GM18502 (cell line): ENCODE results near the gene TNS1.

Experiments
- ATAC-seq: cut with Tn5 transposase; IDR thresholded peaks from one replicate; pipeline ENCODE4 v1.9.1; 2021; ENCODE audit warnings: mild to moderate bottlenecking; ENCODE audit not compliant: unreplicated experiment, poor library complexity

Gene TNS1

DNA sequence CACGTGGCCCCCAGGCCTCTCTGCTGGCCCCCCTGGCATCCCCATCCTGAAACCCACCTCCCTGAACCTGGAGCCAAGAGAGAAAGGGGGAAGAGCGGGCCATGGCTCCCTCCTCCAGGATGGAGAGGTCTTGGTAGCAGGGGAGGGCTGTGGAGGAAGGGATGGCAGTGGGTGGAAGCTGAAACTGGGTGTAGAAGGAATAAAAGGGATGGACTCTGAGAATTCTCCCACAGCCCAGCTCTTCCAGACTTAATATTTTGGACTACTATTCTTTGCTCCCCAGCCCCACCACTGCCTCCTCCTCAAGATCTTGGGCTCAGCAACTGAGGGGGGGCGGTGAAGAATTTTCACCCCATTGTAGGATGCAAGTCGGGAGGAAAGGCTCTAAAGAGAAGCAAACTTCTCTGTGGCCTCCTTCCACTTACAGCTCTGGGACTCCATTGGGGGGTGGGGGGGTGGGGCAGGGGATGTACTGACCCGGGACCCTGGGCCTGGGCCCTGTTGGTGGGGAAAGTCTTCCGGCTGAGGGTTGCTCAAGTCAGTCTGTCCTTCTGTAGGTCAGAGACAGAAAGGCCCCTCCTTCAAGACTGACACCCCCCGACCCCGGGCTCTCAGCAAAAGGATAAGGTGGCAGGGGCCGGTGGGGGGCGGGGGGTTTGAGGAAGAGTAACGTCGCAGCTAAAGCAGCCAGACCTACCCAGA lies 501 bp downstream of the TNS1 start:
- ATAC-seq, result no peak

DNA sequence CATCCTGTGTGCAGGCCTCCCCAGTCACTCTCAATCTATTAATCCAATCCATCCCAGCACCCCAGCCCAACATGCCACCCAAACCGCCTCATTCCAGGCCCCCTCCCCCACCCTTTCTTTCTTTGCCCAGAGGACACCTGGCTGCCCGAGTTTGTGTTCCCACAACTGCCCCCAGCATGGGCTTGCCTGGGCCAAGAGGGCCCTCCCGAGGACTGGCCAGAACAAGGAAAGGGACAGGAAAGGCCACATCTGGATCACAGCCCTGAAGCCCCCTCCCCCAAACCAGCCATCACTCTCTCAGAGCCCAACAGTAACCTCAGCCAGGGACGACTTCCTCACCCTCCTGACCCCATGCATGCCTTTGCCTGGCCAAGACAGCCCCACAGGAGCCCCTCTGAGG lies 1.2 kb downstream of the TNS1 start:
- no peak for ATAC-seq

DNA sequence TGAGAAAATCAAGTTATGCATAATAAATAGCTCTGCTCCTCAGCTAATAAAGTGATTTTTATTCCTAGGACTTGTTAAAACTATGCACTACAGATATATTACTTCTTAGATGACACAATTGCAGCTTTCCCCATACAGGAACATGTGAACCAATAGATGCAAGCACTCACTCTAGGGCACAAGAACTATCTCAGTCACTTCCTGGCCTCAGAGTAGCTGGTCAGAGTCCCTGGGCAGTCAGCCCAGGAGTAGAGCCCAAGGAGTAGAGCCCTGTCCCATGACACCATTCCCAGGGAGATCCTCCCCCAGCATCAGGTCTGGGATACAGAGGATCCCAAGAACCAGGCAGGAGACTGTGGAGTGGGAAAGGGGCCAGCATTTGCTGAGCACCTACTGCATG lies 2.7 kb downstream of the TNS1 start:
- no peak for ATAC-seq

DNA sequence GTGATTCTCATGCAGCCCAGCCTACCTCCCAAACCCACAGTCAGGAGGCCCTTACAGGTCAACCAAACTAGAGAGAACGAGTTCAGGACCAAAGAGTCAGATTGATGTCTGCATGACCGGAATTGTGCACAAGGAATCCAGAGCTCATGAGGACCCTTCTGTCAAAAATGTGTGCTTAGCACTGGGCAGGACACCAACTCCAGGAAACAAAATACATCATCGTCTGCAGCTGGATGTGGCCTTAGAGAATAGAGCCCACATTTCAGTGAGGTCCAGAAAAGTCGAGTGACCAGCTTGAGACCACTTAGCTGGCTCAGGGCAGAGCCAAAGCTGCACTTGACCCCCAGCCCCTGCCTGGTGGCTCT lies 3.2 kb downstream of the TNS1 start:
- no peak for ATAC-seq

DNA sequence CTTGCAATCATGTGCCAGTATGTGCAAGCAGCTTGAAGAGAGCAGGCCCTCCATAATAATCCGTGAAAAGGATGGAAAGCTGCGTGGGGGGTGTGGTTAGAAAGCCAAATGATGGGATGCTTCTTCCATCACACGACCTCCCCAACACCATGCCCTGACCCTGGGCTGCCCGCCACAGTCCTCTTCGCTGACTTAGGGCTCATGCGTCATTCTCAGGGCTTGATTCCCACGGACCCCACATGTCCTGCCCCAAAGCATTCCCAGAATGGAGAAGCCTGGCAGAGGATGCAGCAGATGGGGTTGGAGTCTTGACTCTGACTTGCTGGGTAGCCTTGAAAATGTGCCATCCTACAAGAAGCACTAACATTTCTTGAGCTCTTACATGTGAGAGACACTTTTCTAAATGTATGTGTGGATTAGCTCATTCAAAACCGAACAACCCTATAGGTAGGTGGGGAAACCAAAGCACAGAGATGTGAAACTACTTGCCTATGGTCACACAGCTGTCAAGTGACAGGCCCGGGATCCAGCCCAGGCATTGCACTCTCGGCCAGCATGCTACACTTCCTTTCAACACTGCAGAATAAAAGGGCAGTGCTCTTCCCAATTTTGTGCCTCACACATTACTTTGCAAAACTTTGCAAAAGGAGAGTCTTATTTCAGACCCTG lies 3.7 kb downstream of the TNS1 start:
- ATAC-seq, result no peak

DNA sequence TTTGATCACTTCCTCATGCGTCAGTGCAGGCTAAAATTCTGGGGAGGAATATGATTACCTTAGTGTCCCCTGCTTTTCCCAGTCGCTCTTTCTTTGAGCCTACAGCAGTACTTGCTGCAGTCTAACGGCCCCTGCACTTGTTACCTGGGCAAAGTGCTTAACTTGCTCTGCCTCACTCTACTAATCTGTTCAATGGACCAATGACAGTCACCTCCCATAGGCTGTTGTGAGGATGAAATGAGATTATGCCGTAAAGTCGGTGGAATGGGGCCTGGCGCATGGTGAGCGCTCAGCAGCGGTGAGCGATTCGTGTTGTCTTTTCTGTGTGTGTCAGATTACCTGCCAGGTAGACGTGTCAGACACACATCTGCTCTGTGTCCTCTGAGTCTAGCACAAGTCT lies 5.3 kb downstream of the TNS1 start:
- ATAC-seq, result no peak

DNA sequence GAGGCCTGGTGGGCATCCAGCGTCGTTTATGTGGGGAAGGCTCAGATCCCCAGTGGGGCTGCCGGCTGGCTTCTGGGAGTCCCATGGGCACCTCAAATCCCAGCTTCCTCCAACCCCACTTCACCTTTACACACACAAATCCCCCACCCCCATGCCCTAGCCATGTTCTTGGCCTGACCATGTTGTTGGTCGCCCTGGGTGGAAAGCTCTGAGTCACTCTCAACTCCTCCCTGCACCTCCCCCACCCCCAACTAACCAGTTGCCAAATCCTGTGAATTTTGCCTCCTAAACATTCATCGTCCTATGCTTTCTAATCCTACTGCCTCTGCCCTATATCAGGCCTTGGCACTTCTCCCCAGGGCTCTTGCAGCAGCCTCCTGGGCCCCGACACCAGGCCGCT lies 6.4 kb downstream of the TNS1 start:
- ATAC-seq, result no peak

DNA sequence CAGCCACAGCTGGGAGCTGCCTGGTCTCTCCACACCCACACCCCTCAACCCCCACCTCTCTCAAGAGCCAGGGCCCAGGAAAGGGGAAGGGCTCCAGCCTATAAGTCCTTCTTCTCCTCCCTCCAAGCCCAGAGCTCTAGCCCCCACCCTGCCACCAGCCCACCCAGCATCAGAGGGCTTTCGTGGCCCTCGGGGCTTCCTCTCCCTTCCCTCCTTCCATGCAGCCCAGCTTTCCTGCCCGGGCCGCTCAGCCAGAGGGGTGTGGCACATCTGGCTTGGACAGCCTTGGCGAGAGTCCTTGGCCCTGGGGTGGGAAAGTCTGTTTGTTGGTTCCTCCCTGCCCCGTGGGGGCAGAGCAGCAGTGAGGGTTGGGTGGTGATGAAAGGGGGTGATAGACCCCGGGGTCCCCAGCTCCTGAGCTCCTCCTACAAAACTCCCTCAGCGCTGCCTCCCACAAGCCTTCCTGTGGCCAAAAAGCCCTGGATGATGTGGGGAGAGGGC lies 7.0 kb downstream of the TNS1 start:
- no peak for ATAC-seq

DNA sequence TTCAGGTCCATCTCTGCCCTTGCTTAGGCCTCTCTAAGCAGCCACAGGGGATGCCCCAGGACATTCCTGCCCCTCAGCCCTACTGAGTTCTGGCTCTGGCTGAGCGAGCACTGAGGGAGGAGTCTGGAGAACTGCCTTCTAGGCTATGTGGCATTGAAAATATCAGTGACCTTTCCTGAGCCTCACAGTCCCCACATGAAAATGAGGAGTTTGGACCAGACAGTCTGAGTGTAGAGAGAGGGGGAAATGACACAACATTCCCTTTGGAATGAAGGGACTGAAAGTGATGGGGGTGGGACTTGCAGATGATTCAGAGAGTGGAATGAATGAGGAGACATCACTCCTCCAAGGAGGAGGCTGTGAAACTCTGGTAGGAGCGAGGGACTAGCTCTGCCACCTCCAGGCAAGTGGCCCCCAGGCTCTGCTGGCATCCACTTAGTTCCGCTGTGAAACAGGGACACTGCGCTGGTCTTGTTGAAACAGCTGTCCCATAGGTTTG lies 8.0 kb downstream of the TNS1 start:
- ATAC-seq, result no peak

DNA sequence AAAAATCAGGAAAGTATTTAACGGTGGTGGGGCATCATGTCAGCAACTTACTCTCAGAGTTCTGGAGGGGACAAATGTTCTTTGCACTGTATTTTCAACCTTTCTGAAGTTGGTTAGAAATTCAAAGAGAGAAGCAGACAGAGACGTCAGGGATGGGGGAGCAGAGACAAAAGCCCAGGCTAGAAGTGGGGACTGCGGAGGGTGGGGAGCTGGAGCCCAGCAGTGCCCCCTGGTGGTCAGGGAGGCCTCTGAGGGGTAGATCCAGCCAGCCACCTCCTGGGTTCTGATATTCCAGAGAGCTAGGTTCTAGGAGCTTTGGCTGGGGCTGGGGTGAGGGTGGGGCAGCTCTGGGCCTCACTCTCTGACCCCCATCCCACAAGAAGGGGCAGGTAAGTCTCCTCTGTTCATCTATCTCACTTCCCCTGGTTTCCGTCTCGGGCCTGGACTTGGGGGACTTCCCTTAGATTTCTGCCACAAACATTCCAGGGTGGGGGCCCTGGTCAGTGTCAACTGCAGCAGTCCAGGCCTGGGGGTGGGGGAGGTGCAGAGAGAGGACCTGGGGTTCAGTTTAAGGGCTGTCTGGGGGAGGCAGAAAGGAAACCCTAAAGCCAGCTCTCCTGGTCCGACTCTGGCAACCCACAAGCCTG lies 8.9 kb downstream of the TNS1 start:
- no peak for ATAC-seq

DNA sequence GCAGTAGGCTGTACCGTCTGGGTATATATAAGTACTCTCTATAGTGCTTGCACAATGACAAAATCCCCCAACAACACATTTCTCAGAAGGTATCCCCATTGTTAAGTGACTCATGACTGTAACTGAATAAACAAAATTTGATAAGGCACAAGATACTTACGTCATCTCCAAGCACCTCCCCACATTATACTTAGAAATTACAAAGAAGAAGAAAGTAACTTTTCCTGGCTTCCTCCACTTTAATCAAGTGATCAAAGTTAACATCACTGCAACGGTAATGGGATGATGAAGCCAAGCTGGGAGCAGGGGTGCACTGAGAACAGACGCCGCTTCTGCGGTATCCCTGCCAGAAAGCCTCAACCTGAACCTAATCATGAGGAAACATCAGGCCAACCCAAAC lies 9.7 kb downstream of the TNS1 start:
- ATAC-seq, result no peak

DNA sequence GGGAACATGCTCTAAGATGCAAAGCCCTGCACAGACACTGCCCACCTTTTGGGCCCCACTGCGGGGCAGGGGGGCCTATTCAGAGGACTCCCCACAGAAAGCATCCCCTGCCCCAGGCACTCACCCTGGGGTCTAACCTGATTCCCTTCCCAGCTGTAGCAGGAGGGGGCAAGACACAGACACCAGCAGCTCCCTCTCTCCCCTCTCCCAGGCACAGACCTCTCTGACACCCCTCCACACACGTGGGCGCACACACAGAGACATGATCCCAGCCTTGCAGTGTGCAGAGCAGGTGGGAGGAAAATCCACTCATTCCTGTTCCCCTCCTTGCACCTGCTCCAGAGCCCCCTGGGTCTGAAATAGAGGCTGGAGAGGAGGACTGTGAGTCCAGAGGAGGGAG lies 10.7 kb downstream of the TNS1 start:
- ATAC-seq, result no peak

DNA sequence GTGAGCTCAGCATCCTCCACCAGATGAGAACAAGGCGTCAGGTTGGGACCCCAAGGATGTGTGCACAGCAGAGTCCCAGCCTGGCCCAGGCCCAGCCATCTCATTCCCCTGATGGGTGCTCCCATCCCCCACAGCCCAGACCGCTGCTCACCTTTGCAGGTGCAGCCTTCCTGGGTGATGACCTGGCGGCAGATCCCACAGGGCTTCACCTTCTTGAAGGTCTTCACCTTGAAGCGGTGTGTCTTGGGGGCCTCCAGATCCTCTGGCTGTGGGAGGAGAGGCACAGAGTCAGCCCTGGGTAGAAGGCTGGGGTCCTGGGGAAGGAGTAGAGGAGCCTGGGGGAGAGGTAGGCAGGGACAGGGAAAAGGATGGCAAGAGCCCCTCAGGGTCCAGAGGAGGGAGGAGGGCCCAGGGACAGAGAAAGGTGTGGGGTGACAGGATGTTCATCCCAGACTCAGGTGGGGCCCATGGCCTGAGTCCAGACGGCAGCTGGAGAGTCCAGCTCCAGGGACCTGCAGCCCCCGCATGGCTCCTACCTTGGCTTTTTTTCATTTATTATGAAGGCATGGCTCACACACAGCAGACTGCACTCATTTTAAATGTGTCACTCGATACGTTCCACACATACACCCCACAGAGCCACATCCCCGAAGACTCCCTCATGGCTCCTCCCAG lies 11.9 kb downstream of the TNS1 start:
- no peak for ATAC-seq

DNA sequence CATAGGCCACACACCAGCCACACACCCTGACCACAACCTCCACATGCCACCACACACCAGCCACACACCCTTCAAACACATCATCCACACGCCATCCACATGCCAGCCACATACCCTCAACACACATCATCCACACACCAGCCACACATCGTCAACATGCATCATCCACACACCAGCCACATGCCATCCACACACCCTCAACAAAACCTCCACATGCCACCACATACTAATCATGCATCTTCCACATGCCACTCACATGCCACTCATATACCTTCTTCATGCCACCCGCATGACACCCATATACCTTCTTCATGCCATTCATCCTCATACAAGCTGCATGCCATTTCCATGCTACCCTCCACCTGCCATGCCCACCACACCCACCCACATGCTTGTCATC lies 12.4 kb downstream of the TNS1 start:
- no peak for ATAC-seq

DNA sequence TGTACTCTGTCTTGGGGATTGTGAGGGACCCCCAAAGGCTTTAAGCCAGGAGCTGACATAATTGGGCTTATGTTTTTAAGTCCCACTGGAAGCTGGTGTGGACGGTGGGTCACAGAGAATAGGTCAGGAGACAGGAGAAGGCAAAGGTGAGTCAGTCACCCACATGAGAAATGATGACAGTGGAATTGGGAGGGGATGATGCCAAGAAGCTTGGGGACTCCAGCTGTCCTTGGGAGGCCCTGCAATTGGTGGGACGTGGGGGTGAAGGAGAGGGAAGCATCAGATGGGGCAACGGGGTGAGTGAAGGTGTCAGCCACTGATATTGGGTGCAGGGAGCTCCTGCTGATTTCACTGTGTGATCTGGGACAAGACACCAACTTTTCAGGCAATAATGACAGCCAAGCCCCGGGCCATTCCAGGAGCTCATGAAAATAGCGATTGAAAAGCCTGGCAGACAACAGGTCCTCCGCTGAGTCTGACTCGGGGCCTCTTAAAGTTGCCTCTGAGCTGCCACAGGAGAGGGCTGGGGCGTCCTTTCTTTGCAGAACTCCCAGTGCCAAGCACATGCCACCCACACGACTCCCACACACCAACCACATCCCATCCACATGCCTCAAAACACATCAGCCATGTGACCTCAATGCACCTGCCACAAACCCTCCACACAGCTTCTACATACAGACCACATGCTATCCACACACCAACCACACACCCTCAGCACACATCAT lies 13.4 kb downstream of the TNS1 start:
- no peak for ATAC-seq

DNA sequence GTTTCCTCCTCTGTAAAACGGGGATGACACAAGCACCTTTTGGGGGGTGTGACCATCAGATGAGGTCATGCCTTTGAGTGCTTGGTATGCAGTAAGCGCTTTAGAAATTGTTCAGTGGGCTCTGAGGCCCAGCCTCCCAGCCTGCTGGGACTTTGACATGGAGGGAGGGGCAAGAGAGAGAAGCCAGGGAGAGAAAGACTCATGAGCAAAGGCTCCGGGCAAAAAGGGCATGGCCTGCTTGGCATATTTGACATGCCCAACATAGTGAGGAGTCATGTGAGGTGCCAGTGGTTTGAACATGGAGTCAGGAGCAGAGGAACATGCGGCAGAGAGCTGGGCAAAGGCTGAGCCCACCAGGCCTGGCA lies 14.0 kb downstream of the TNS1 start:
- ATAC-seq, result no peak

DNA sequence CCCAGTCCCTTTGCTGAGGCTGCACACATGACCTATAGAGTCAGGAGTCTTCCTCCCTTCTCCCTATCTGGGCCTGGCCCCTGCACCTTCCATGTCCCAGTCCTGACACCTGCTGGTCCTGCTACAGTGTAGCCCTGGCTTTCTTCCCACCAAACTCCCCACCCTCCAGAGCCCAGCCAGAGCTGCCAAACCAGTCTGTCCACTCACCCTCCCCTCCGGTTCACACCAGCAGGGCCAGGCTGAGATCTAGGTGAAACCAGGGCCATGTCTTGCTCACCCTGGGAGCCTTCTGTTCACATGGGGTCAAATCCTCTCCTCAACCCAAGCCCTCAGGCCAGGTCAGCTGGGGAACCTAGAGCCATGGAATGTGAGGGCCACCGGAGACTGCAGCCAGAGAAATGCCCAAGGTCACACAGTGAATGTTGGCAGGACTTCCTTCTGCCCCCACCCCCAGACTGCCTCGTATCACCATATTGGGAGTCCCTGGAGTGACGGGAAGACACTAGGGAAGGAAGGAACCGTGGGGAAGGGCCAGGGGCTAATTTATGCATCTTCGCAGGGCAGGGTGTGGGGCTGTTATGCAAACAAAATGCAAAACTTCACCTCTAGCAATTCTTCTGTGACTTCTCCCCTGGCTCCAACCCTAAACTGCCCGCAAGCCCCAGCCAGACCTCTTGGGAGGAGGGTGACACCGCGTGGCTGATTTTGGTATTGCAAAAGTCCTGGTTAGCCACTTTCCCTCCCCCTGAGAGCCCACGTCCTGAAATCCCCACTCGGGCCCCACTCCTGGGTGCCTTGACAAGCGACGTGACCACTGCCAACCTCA lies 14.6 kb downstream of the TNS1 start:
- peak; percentile 59 for ATAC-seq

DNA sequence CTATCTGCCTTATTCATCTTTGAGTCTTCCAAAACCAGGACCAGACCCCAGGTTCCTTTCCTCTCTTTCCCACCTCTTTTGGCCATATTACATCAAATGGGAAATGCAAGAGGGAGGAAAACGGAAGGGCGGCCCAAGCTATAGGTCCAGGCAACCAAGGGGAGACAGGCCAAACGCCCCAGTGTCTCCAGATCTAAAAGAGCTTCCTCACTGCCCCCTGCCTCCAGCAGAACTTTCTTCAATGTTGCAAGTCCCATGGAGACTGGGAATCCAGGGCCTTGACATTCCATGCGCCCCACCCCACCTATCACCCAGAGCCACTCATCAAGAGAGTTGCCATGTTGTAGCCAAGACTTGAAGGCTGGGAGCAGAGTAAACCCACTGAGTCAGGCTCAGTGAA lies 15.4 kb downstream of the TNS1 start:
- ATAC-seq, result no peak

DNA sequence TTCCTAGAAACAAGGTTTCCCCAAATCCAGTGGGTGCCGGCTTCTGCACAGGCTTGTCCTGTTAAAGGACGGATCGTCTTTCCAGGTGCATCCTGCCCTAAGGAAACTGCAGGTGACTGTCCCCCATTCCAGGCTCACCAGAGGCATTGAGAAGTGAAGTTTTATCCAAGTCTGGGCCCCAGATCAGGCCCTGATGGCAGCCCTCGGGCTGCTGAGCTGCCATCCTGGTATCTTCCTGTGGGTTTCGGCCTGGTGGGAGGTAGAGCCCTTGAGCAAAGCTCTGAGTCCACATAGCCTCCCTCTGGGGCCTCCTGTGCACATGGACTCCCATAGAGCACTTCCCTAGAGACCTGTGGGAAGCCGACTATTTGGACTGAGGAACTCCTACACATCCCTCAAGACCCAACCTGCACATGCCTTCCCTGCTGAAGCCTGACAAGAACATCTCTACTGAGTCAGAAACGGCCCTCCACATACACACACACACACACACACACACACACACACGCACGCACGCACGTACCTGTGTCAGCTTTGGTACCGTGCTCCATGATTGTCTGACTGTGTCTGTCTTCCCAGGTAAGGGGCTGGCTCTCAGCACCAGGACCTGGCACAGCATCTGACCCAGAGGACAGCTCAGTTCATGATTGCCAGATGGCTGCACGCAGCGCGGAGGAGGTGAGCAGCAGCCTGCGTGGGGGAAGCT lies 16.4 kb downstream of the TNS1 start:
- no peak for ATAC-seq
